Tibial nerve (tissue), 4 donors: ENCODE results near the gene ARSJ. TPM values are rescaled to one million over a fixed set of nuclear protein-coding genes. Genes with fewer than 3 reads are reported as not detected.

ENCODE experiments used
- DNase-seq, 2 donors: peaks; one replicate each; pipeline ENCODE4 v3.0.0-alpha.2; 2019; ENCODE audit warnings: low spot score in 2 of 2
- H3K27ac ChIP-seq, 4 donors: fragments of 200-600 bp; sonication (generic) in 3 of 4; one replicate each; pipeline ENCODE4 v1.5.1; 2017 to 2019; ENCODE audit warnings: mild to moderate bottlenecking in 1 of 4
- H3K27me3 ChIP-seq, 2 donors: fragments of 200-600 bp; sonication (generic) in 1 of 2; one replicate each; pipeline versions ENCODE4 v1.5.1 to v1.6.0; 2017 to 2019
- H3K36me3 ChIP-seq, 3 donors: fragments of 200-600 bp; sonication (generic); one replicate each; pipeline ENCODE4 v1.5.1; 2018 to 2019
- H3K4me1 ChIP-seq, 4 donors: fragments of 200-600 bp; sonication (generic) in 3 of 4; one replicate each; pipeline ENCODE4 v1.5.1; 2017 to 2019
- H3K4me3 ChIP-seq, 4 donors: fragments of 200-600 bp; sonication (generic) in 3 of 4; one replicate each; pipeline ENCODE4 v1.5.1; 2017 to 2019; ENCODE audit warnings: mild to moderate bottlenecking in 1 of 4, moderate library complexity in 1 of 4
- H3K9me3 ChIP-seq, 4 donors: fragments of 200-600 bp; sonication (generic) in 3 of 4; one replicate each; pipeline ENCODE4 v1.5.1; 2017 to 2019
- CTCF ChIP-seq, 5 experiments: fragments of 200-600 bp in 3 of 5; fragments of 450-650 bp in 2 of 5; sonication (generic) in 3 of 5; IDR thresholded peaks; one replicate each; pipeline ENCODE4 v1.5.1; 2016 to 2019; ENCODE audit warnings: antibody characterized with exemption in 5 of 5, mild to moderate bottlenecking in 3 of 5, moderate library complexity in 2 of 5
- EP300 ChIP-seq, 2 donors: sonication (generic); formaldehyde crosslinking; IDR thresholded peaks; one replicate each; pipeline ENCODE4 v1.6.1; 2017; ENCODE audit warnings: antibody characterized with exemption in 2 of 2, mild to moderate bottlenecking in 1 of 2
- POLR2A ChIP-seq, 2 donors: fragments of 450-650 bp; IDR thresholded peaks; one replicate each; pipeline ENCODE4 v1.6.1; 2017; ENCODE audit warnings: antibody characterized with exemption in 2 of 2, mild to moderate bottlenecking in 2 of 2, moderate library complexity in 2 of 2
- WGBS, 2 donors: methylation state at CpG; one replicate each; pipeline ENCODE4 v1.1.5; 2018; 5-methylcytosine and 5-hydroxymethylcytosine counted together
- total RNA-seq, 4 donors: library from RNA; depleted of rRNA; stranded (reverse); fragments of >200 nt; gene quantifications; one replicate each; pipeline ENCODE4 v1.1.0, GENCODE V29; 2016

ARSJ gene
- total RNA-seq, 4 donors from 2014 or later: 1.8 to 5.5 (median 2.1) TPM

GRCh38 chr4:113884655-113885054, 94.8 kb downstream of the ARSJ start:
- WGBS, 2 donors: 75 to 81% methylated on average over 1 of the region's 1 CpG
- TF ChIP-seq EP300 (IDR thresholded peaks at IDR 0.05) (no peak), CTCF (IDR thresholded peaks at IDR 0.05) (no peak), POLR2A (IDR thresholded peaks at IDR 0.05) (no peak)
- no peaks in the 10 kb centered on the region for H3K36me3 ChIP-seq
- no peaks in the 10 kb centered on the region for H3K4me1 ChIP-seq
- no peaks in the 10 kb centered on the region for H3K27me3 ChIP-seq
- no peak overlapping the region for H3K4me3 ChIP-seq
- H3K27ac ChIP-seq: no peak overlapping the region
- no peaks in the 10 kb centered on the region for H3K9me3 ChIP-seq
- DNase-seq: no peak

GRCh38 chr4:113882668-113883067, 96.8 kb downstream of the ARSJ start:
- Histone ChIP-seq H3K4me3 (no peak overlapping the region), H3K27ac (no peak overlapping the region), H3K9me3 (no peaks in the 10 kb centered on the region), H3K27me3 (no peaks in the 10 kb centered on the region), H3K4me1 (no peaks in the 10 kb centered on the region), H3K36me3 (no peaks in the 10 kb centered on the region)
- DNase-seq: no peak
- WGBS, 2 donors: 56% methylated on average over 1 of the region's 1 CpG
- TF ChIP-seq POLR2A (IDR thresholded peaks at IDR 0.05): no peak
- no peak for TF ChIP-seq CTCF (IDR thresholded peaks at IDR 0.05)
- no peak for TF ChIP-seq EP300 (IDR thresholded peaks at IDR 0.05)

- TF ChIP-seq CTCF (IDR thresholded peaks at IDR 0.05) (no peak), POLR2A (IDR thresholded peaks at IDR 0.05) (no peak), EP300 (IDR thresholded peaks at IDR 0.05) (no peak)
Observed at GRCh38 chr4:113881256-113881655, 98.2 kb downstream of the ARSJ start.

GRCh38 chr4:113880240-113881028, 99.0 kb downstream of the ARSJ start:
- Histone ChIP-seq H3K27me3 (no peaks in the 10 kb centered on the region), H3K4me3 (no peak overlapping the region), H3K36me3 (no peaks in the 10 kb centered on the region), H3K9me3 (no peaks in the 10 kb centered on the region), H3K4me1 (no peaks in the 10 kb centered on the region), H3K27ac (no peak overlapping the region)
- no peak for TF ChIP-seq CTCF (IDR thresholded peaks at IDR 0.05)
- no peak for TF ChIP-seq EP300 (IDR thresholded peaks at IDR 0.05)
- TF ChIP-seq POLR2A (IDR thresholded peaks at IDR 0.05): no peak
- 39 to 65% methylated on average over 3 of the region's 3 CpGs for WGBS, 2 donors
- DNase-seq: no peak

More at GRCh38 chr4:113881256-113881655, 98.2 kb downstream of the ARSJ start:
- H3K36me3 ChIP-seq: no peaks in the 10 kb centered on the region
- H3K27ac ChIP-seq: no peak overlapping the region
- no peak for DNase-seq
- 78 to 93% methylated on average over 1 to 2 of the region's 2 CpGs for WGBS, 2 donors
- H3K4me3 ChIP-seq: no peak overlapping the region
- no peaks in the 10 kb centered on the region for H3K27me3 ChIP-seq
- no peaks in the 10 kb centered on the region for H3K9me3 ChIP-seq
- H3K4me1 ChIP-seq: no peaks in the 10 kb centered on the region

- Histone ChIP-seq H3K4me3 (no peak overlapping the region), H3K9me3 (no peaks in the 10 kb centered on the region)
- WGBS, 2 donors: 25 to 33% methylated on average over 3 of the region's 3 CpGs
Observed at GRCh38 chr4:113878668-113879067, 100.8 kb downstream of the ARSJ start.

More at GRCh38 chr4:113878668-113879067, 100.8 kb downstream of the ARSJ start:
- Histone ChIP-seq H3K36me3 (no peaks in the 10 kb centered on the region), H3K27ac (no peak overlapping the region), H3K27me3 (no peaks in the 10 kb centered on the region), H3K4me1 (no peaks in the 10 kb centered on the region)
- DNase-seq: no peak
- TF ChIP-seq CTCF (IDR thresholded peaks at IDR 0.05) (no peak), EP300 (IDR thresholded peaks at IDR 0.05) (no peak), POLR2A (IDR thresholded peaks at IDR 0.05) (no peak)
